Testis (tissue), 3 donors: ENCODE results near the gene PGAM4. TPM values are rescaled to one million over a fixed set of nuclear protein-coding genes. Genes with fewer than 3 reads are reported as not detected.

ENCODE experiments used
- DNase-seq: peaks from one replicate; pipeline ENCODE4 v3.0.0-alpha.2; 2019
- H3K27ac ChIP-seq, 2 donors: fragments of 200-600 bp; sonication (generic); one replicate each; pipeline ENCODE4 v1.5.1; 2019
- H3K27me3 ChIP-seq: fragments of 200-600 bp; sonication (generic); one replicate; pipeline ENCODE4 v1.5.1; 2019
- H3K36me3 ChIP-seq: fragments of 200-600 bp; sonication (generic); one replicate; pipeline ENCODE4 v1.5.1; 2017; ENCODE audit warnings: low read depth; ENCODE audit errors: missing control alignments
- H3K4me1 ChIP-seq: fragments of 200-600 bp; sonication (generic); one replicate; pipeline ENCODE4 v1.5.1; 2019
- H3K4me3 ChIP-seq, 2 donors: fragments of 200-600 bp; sonication (generic); one replicate each; pipeline ENCODE4 v1.5.1; 2017 to 2019
- H3K9me3 ChIP-seq: fragments of 200-600 bp; sonication (generic); one replicate; pipeline ENCODE4 v1.5.1; 2017
- POLR2A ChIP-seq: fragments of 450-650 bp; IDR thresholded peaks from one replicate; pipeline ENCODE4 v1.6.1; 2017; ENCODE audit warnings: antibody characterized with exemption, mild to moderate bottlenecking, moderate library complexity
- WGBS, 2 donors: methylation state at CpG; one replicate each; pipeline ENCODE4 v1.1.5; 2018; 5-methylcytosine and 5-hydroxymethylcytosine counted together
- intact Hi-C: fragments of 100-400 bp; cut with DNase I; formaldehyde crosslinking; loops from one replicate; pipeline ENCODE4 v1.15.1; 2023; ENCODE audit warnings: low total_unique reads
- polyA plus RNA-seq: library from polyadenylated mRNA; stranded (reverse); fragments of 350-450 nt; fragmentation: Illumina TruSeq; extraction: RNeasy Lipid Tissue Mini Kit (QIAGEN cat#74804); gene quantifications from one replicate; pipeline ENCODE4 v1.2.3, GENCODE V29; 2014; ENCODE audit warnings: low read depth, low replicate concordance; ENCODE audit not compliant: insufficient read depth
- total RNA-seq, 2 donors: library from RNA; depleted of rRNA; stranded (reverse); fragments of >200 nt; gene quantifications; one replicate each; pipeline ENCODE4 v1.2.3, GENCODE V29; 2016
- TF ChIP-seq, protein P1 (sequence below), 3 experiments: fragments of 450-650 bp in 2 of 3; fragments of 200-600 bp in 1 of 3; sonication (generic) in 1 of 3; IDR thresholded peaks; one replicate each; pipeline ENCODE4 v1.5.1; 2016 to 2019; ENCODE audit warnings: antibody characterized with exemption in 3 of 3, mild to moderate bottlenecking in 2 of 3, moderate library complexity in 1 of 3

Gene PGAM4
- total and polyA plus RNA-seq, 3 donors from 2014 or later: 0.87 TPM; not detected in 2

DNA sequence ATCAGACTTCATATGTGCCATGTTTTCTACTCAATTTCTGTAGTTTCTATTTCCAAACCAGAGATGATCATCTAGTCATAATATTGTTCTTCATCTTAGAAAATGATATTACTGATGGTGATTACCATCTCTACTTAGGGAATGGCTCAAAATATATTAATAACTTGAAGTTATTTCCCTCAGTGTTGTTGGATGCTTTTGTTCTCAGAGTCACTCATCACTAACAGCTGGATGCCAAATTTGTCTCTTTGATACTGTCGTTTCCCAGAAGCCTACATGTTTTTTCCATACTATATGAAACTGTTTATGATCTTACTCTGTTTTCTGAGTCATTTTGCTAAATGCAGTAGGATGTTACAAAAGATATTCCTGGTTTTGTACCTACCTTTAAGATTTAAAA lies 8.9 kb downstream of the PGAM4 start:
- H3K9me3 ChIP-seq: no peaks in the 10 kb centered on the region
- no peak for DNase-seq
- H3K27ac ChIP-seq: no peak overlapping the region
- 64 to 81% methylated on average over 1 of the region's 1 CpG for WGBS, 2 donors
- intact Hi-C loops: no loop called here
- H3K27me3 ChIP-seq: no peaks in the 10 kb centered on the region
- H3K36me3 ChIP-seq: no peaks in the 10 kb centered on the region
- TF ChIP-seq, protein P1, sequence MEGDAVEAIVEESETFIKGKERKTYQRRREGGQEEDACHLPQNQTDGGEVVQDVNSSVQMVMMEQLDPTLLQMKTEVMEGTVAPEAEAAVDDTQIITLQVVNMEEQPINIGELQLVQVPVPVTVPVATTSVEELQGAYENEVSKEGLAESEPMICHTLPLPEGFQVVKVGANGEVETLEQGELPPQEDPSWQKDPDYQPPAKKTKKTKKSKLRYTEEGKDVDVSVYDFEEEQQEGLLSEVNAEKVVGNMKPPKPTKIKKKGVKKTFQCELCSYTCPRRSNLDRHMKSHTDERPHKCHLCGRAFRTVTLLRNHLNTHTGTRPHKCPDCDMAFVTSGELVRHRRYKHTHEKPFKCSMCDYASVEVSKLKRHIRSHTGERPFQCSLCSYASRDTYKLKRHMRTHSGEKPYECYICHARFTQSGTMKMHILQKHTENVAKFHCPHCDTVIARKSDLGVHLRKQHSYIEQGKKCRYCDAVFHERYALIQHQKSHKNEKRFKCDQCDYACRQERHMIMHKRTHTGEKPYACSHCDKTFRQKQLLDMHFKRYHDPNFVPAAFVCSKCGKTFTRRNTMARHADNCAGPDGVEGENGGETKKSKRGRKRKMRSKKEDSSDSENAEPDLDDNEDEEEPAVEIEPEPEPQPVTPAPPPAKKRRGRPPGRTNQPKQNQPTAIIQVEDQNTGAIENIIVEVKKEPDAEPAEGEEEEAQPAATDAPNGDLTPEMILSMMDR (IDR thresholded peaks at IDR 0.05): no peak
- no peak for TF ChIP-seq POLR2A
- no peak overlapping the region for H3K4me3 ChIP-seq
- H3K4me1 ChIP-seq: no peaks in the 10 kb centered on the region

DNA sequence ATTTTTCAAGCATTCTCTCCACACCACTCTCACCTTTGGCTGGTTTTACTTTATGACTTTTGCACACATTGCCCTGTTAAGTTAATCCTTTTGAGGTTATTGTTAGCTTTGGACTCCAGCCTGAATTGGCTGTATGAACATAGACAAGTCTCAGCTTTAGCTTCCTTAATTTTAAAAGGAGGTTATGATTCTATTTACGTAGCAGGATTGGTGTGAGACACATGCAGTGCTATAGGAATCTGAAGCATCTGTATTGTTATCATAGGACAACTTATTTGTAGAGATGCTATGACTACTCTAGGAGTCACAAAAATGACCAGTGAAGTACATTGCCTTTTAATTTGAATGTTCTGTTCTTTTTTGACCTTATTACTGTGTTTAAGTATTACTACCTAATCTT lies 15.7 kb downstream of the PGAM4 start:
- Histone ChIP-seq H3K4me3 (no peak overlapping the region), H3K36me3 (no peaks in the 10 kb centered on the region), H3K9me3 (no peaks in the 10 kb centered on the region), H3K27ac (no peak overlapping the region), H3K27me3 (no peaks in the 10 kb centered on the region), H3K4me1 (no peaks in the 10 kb centered on the region)
- no peak for TF ChIP-seq POLR2A
- TF ChIP-seq, protein P1 (IDR thresholded peaks at IDR 0.05): no peak
- intact Hi-C loops: no loop called here
- WGBS, 2 donors: 59 to 62% methylated on average over 1 of the region's 1 CpG
- DNase-seq: no peak

DNA sequence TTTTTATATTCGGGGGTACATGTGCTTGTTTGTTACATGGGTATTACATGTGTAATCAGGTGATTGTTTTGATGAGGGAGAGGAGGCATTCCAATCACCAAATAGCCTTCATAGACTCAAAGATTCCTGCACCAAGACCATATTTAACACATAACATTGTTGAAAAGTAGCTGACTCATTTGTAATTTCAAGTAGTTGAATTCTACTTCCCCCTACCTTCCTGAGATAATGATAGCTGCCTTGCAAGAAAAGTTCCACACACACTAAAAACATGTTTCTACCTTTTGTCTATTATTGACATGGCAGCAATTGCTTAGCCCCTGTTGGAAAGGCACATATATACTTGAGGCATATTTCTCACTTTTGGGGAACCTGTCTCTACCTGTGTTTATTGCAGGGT lies 16.1 kb downstream of the PGAM4 start:
- 65 to 75% methylated on average over 1 of the region's 1 CpG for WGBS, 2 donors
- H3K4me1 ChIP-seq: no peaks in the 10 kb centered on the region
- H3K9me3 ChIP-seq: no peaks in the 10 kb centered on the region
- H3K36me3 ChIP-seq: no peaks in the 10 kb centered on the region
- TF ChIP-seq, protein P1 (IDR thresholded peaks at IDR 0.05): no peak
- no peak for TF ChIP-seq POLR2A
- no peak overlapping the region for H3K4me3 ChIP-seq
- no peaks in the 10 kb centered on the region for H3K27me3 ChIP-seq
- no peak overlapping the region for H3K27ac ChIP-seq
- no peak for DNase-seq
- intact Hi-C loops: no loop called here

DNA sequence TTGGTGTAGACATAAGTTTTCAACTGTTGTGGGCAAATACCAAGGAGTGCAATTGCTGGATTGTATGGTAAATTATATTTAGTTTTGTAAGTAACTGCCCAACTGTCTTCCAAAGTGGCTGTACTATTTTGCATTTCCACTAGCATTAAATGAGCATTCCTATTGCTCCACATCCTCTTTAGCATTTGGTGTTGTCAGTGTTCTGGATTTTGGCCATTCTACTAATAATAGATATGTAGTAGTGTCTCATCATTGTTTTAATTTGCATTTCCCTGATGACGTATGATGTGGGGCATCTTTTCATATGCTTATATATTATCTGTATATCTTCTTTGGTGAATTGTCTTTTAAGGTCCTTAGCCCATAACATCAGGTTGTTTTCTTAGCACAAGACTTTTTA lies 17.3 kb downstream of the PGAM4 start:
- TF ChIP-seq POLR2A: no peak
- TF ChIP-seq, protein P1 (IDR thresholded peaks at IDR 0.05): no peak
- H3K27me3 ChIP-seq: no peaks in the 10 kb centered on the region
- DNase-seq: no peak
- H3K36me3 ChIP-seq: no peaks in the 10 kb centered on the region
- 78 to 79% methylated on average over 1 of the region's 1 CpG for WGBS, 2 donors
- no peak overlapping the region for H3K4me3 ChIP-seq
- no peaks in the 10 kb centered on the region for H3K9me3 ChIP-seq
- no peak overlapping the region for H3K27ac ChIP-seq
- intact Hi-C loops: no loop called here
- no peaks in the 10 kb centered on the region for H3K4me1 ChIP-seq

DNA sequence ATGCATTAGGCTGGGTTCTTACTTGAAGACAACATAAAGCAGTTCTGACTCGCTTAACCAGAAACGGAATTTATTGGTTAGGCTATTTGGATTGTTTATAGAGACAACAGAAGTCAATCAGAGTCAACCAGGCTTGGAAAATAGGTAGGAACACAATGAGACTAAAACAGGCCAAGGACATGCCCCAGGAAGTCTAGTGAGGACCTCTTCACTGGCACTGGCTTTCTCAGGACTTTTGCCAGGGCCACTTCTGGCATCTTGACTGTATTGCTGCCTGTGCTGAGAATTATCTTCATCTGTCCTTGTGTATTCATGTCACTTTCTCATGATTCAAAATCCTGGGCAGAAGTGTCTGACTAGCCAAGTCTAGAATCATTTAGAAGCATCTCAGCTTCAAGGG lies 19.6 kb downstream of the PGAM4 start:
- H3K27me3 ChIP-seq: no peaks in the 10 kb centered on the region
- TF ChIP-seq POLR2A: no peak
- TF ChIP-seq, protein P1 (IDR thresholded peaks at IDR 0.05): no peak
- no peaks in the 10 kb centered on the region for H3K36me3 ChIP-seq
- H3K4me1 ChIP-seq: no peaks in the 10 kb centered on the region
- intact Hi-C loops: no loop called here
- DNase-seq: no peak
- no peaks in the 10 kb centered on the region for H3K9me3 ChIP-seq
- H3K27ac ChIP-seq: no peak overlapping the region
- WGBS, 2 donors: 76 to 79% methylated on average over 2 of the region's 2 CpGs
- H3K4me3 ChIP-seq: no peak overlapping the region
